8988T (cell line): ENCODE measurements around the gene RSKR.
"Not testable (repeated sequence)": the region's sequence is repeated elsewhere in the genome, so short reads cannot be mapped to it uniquely, and the experiment has no call there.

Source experiments
- DNase-seq: peaks from one replicate; pipeline ENCODE4 v3.0.0; 2011

The RSKR gene, protein sequence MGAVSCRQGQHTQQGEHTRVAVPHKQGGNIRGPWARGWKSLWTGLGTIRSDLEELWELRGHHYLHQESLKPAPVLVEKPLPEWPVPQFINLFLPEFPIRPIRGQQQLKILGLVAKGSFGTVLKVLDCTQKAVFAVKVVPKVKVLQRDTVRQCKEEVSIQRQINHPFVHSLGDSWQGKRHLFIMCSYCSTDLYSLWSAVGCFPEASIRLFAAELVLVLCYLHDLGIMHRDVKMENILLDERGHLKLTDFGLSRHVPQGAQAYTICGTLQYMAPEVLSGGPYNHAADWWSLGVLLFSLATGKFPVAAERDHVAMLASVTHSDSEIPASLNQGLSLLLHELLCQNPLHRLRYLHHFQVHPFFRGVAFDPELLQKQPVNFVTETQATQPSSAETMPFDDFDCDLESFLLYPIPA

DNA sequence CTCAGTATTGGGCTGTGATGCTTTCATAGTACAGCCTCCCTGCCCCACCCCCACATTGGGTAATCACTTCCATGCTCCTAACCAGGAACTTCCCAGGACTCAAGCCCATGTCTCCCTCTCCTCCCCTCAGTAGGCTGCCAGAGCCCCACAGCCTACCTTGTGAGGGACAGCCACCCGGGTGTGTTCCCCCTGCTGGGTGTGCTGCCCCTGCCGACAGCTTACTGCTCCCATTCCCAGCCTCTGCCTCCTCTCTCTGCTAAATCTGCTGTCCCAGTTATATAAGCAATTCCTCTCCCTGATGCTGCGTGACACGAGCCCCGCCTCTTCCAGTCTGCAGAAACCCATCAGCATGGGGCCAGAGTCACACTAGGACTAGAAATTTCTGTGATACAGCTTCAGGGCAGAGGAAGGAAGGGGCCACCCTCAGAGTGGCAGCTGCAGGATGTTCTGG, at the start of gene RSKR:
TSS of gene RSKR (minus strand) at position 255 of the 451 bp plus-strand sequence. CDS start at position 231, 24 bp downstream.
- no peak for DNase-seq

DNA sequence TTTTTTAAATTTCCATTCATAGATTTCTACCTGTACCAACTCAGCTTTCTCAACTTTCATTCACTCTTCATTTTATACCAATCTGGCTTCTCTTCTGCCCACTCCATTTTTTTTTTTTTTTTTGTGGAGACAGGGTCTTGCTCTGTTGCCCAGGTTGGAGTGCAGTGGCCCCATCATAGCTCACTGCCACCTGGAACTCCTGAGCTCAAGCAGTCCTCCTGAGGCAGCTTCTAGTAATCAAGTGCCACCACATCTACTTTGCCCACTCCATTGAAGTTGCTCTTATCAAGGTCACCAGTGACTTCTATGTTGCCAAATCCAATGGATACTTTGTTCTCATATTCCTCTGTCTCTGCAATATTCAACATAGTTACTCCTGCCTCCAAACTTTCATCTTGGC, 49.7 kb upstream of the RSKR start:
- no peak for DNase-seq

DNA sequence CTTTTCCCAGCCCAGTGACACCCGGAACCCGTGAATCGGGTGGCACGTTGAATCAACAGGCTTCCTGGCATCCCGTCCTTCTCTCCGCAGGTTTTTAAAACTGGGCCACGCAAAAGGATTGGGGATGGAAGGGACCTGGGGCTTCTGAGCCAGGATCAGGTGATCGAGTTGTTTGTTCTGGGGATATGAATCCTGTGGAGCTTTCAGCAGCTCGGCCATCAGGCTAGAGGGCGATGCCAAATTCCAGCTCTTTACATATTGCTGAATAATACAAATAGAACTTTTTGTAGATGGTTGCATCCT, 48.5 kb upstream of the RSKR start:
- DNase-seq, result no peak

DNA sequence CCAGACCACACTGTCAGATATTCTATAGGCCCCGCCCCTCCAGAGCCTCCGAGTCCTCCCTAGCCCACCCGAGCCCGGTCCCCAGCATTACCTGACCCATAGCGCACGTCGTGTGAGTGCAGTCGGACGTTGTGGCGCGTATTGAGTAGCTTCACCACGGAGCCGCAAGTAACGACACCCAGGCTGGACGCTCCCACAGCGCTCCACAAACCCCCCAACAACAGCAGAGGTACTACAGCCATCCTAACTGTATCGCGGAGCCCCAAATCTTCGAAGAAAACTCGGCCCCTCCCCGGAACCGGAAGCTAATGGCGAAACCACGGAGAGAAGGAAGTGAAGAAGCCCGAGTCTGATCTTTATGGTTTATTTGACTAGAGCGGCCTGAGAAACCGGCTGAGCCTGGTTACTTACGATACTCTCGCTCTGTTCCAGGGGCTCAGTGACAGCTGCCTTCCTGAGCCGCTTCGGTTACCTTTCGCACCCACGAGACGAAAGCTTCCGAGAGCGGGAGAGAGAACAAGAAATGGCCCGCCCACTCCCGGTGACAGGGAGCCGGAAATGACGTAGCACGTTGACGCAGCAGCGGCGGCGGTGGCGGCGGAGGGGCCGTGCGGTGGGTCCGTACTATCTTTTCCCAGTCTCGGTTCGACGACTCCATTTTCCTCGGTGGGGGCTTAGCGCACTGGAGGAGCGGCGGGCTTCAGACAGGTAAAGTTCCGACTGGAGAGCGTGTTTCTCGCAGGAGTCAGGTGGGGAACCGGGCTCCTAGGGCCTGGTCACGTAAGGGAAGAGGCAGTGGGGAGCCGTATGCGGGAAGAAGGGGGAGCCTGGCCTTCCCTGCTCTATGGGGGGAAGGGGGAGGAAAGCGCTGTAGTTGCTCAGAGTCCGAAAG, 47.9 kb upstream of the RSKR start, which contains the start of the genes SDF2 and SUPT6H:
TSS of gene SDF2 (minus strand) at position 272 of the 892 bp plus-strand sequence. CDS start at position 242, 30 bp downstream.
TSS of gene SUPT6H (plus strand) at position 571 of the 892 bp plus-strand sequence. CDS start 11,197 bp downstream, outside the sequence.
- peak; percentile 95 for DNase-seq

DNA sequence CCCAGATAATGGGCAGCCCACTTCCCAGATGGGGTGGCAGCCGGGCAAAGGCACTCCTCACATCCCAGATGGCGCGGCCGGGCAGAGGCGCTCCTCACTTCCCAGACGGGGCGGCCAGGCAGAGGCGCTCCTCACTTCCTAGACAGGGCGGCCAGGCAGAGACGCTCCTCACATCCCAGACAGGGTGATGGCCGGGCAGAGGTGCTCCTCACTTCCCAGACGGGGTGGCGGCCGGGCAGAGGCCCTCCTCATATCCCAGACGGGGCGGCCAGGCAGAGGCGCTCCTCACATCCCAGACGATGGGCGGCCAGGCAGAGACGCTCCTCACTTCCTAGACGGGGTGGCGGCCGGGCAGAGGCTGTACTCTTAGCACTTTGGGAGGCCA, 45.5 kb upstream of the RSKR start:
- not testable (repeated sequence) for DNase-seq

DNA sequence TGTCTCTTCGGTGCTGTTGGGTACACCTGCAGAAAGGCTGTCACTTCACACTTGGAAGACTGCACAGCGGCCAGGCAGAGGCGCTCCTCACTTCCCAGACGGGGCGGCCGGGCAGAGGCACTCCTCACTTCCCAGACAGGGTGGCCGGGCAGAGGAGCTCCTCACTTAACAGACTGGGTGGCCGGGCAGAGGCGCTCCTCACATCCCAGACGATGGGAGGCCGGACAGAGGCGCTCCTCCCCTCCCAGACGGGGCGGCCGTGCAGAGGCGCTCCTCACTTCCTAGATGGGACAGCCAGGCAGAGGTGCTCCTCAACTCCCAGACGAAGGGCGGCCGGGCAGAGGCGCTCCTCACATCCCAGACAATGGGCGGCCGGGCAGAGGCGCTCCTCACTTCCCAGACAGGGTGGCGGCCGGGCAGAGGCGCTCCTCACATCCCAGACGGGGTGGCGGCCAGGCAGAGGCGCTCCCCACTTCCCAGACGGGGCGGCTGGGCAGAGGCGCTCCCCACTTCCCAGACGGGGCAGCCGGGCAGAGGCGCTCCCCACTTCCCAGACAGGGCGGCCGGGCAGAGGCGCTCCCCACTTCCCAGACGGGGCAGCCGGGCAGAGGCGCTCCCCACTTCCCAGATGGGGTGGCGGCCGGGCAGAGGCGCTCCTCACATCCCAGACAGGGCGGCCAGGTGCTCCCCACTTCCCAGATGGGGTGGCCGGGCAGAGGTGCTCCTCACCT, 44.9 kb upstream of the RSKR start:
- DNase-seq, result not testable (repeated sequence)

DNA sequence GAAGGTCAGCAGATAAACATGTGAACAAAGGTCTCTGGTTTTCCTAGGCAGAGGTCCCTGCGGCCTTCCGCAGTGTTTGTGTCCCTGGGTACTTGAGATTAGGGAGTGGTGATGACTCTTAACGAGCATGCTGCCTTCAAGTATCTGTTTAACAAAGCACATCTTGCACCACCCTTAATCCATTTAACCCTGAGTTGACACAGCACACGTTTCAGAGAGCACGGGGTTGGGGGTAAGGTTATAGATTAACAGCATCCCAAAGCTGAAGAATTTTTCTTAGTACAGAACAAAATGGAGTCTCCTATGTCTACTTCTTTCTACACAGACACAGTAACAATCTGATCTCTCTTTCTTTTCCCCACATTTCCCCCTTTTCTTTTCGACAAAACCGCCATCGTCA, 44.4 kb upstream of the RSKR start:
- DNase-seq, result not testable (repeated sequence)

DNA sequence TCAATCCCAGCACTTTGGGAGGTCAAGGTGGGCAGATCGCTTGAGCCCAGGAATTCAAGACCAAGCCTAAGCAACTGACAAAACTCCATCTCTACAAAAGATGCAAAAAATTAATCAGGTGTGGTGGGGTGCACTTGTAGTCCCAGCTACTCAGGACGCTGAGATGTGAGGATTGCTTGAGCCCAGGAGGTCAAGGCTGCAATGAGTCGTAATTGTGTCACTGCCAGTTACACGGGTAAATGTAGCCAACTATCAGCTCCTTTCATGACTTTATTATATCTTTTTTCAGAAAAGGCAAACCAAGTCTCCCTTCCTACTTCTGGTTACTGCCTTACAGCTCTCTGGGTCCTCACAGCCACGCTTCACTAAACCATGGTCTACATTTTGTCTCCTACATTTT, 43.8 kb upstream of the RSKR start:
- no peak for DNase-seq

DNA sequence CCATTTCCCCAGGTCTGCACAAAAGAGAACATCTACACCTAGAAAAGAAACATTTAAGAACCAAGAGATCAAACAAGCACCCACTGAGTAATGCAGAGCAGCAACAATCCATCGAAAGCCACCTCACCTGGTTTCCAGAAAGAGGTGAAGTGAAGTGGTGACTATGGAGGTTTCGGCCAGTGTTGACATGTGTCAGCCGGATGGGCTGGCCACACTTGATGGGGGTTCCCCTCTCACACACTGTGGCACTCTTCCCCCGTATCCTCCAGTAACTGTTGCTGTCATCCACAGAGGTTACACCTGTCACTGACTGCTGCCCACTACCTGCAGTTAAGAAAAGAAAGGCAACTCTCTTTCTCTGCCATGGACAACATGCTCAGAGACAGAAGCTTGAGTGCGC, 41.2 kb upstream of the RSKR start:
- no peak for DNase-seq

DNA sequence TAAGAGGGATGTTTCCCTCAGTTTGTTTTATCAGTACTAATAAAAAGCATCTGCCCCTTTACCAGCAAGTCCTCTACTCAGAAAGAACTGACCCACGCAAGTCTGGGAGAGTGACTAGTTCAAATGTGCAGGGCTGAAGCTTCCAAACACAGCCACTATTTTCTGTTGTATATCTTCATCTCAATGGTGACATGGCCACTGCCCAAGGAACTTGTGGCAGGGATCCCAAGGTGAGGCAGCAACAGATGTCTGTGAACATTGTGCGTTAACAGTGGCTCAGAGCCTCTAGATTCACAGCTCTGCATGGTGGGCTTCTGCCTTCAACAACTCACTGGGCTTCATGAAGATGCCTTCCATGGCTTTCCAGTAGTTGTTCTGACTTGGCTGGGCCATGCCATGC, 34.7 kb upstream of the RSKR start:
- DNase-seq, result no peak

DNA sequence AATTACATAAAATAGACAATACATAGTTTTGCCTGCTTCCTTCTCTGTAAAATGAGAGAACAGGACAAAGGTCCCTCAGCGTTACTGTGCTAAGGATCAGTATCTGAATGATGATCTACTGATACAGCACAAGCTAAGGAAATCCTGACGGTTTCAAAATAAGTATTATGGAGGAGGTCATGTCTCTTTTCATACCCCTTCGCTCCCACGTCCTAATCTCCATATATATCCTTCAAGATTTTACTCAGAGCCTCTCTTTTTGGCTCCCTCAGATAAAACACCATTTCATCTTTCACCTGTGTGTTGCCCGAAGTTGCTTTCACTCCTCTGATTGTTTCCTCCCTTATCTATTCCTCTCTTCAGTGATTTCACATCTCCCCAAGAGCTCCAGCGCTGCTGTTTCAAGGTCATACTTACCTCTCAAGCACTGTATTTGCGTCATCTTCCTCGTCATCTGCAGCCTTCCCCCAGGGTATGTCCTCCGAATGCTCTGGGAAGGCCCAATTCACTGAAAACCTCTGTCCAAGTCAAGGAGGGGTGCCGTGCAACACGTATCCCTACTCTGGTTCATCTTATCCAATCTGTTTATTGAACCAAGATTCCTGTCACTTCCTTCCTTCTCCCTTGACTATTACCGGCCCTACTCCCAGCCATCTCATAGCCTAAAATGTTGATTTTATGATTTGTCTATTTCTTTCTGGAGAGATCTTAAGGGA, 32.2 kb upstream of the RSKR start:
- DNase-seq, result no peak

DNA sequence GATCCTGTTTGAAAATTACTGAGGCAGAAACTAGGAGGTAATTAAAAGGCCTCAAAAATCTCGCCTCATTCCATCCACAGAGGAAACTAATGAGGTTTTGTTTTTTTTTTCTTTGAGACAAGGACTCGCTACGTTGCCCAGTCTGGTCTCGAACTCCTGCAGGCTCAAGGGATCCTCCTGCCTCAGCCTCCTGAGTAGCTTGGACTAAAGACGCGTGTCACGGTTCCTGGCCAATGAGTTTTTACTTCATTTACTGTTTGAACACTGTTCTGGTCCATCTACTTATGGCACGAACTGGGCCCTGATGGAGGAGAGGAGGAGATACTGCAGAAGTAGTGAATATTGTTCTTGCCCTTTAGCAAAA, 31.6 kb upstream of the RSKR start:
- no peak for DNase-seq

DNA sequence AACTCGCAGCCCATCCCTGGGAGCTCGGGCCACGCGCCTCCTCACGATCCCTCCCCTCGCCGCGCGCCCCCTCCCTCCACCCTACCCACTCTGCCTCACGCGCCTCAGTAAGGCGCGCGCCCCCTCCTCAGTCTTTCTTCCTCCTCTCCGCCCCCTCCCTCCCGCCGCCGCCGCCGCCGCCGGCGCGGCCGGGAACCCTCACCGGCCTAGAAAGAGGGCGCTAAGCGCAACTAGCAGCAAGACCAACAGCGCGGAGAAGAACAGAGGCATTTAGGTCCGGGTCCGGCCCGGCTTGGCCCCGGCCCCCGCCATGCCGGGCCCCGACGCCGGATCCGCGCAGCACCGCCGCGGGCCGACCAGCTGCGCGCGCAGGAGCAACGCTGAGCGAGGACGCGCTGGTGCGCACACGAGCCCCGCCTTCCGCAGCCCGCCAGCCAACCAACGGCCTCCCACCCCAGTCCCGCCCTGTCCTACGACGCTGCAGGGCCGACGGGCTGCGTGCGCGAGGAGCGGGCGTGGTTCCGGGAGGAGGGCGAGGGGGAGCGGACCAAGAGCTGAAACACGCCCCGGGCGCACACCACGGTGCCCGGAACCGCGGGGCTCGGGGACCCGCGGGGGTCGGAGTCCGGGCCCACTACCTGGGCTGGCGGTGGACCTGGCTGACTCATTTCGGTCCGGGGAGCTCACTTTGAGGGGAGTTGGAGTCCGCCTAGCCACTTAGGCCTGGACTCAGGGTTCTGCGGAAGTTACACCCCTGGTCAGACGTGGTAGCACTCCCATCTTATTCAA, 31.0 kb upstream of the RSKR start, which contains the start of gene BLTP2:
TSS of gene BLTP2 (minus strand) at position 372 of the 789 bp plus-strand sequence. CDS start at position 270, 102 bp downstream.
- DNase-seq, result peak; percentile 99

DNA sequence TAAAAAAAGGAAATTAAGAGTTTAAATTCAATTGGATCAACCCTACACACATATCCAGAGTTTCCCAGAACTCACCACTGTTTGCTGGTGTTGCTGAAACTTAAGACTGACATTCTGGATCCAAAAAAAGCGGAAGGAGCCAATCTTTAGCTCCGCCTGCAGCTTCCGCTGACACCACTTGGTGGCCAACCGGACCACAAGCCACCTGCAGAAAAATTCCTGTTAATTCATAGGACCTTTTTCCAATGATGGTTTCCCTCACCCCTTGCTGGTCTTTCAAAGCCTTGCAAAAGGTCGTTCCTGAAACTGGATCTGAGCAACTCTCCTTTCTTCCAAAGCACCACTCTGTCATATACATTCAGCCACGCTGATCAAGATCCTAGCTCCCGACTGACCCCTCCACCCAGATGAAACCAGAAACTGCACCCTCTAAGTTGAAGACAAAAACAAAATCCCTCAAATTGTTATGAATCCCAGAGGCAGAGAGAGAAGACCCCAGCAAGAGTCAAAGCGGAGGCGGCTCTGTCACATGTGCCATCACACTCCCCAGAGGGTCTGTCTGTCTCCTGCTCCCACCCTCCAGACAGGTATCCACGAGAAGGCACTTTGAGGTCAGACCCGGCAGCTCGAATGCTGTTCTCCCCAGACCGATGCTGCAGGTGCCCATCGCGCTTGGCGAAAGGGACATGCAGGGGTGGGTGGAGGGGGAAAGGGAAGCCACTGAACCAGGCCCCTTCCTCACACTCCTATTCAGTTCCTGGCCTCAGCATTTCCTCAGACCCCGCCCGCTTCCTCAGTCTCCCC, 30.2 kb upstream of the RSKR start:
- peak; percentile 66 for DNase-seq

DNA sequence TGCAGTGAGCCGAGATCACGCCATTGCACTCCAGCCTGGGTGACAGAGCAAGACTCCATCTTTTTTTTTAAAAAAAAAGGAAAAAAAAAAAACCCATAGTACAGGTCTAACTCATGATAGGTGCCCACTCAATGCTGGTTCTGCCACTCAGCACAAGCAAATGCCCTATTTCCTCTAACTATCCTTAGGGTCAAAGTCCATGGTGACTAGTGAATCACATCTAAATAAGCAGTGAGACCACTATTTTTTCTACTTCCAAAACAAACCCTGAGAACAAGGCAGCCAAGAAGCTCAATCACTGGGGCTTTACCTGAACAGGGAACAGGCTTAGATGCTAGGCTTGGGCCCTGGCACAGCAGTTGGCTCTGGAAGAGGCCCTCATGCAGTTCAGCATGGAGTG, 27.6 kb upstream of the RSKR start:
- DNase-seq, result no peak

DNA sequence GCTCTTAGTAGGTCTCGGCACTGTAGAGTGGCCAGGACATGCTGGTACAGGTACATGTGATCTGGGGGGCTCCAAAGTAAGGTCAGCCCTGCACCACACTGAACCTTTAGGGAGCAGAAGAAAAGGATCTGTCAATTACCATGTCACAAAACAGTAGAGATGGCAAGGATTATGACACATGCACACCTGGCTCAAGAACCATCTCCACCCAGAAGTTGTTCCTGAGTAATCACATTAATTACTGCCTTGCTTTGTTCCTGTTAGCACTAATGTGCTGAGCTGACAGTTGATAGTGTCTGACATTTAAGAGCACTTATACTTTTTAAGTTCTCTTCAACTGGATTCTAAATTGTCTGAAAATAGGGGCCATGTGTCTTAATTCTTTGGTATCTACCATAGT, 21.5 kb upstream of the RSKR start:
- DNase-seq, result no peak

DNA sequence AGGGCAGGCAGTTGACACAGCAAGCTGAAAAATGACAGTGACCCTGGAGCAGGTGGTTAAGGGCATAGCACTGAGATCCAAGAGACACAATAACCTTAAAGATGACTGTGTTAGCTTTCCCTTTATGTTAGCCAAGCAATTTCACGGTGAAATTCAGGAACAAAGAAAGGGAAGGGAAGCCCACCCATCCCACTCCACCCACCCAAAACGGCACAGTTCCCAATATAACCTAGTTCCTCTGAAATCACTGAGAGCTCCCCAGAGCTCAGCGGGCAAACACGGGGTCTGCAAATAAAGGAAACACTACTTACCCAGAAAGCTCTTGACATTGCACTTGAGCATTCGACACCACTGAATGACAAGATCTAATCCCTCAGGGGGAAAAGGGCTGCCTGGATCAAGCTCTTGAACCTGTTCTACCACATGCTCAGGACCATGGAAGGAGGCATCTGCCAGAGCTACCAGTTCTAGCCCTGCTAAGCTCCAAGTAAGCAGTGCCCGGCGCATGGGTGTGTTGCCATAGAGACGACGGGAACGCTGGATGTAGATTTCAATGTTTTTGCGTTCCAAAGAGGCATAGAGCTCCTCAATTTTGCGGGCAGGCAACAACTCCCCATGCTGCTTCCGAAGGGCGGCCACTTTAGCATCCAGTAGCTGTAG, 20.4 kb upstream of the RSKR start:
- no peak for DNase-seq

DNA sequence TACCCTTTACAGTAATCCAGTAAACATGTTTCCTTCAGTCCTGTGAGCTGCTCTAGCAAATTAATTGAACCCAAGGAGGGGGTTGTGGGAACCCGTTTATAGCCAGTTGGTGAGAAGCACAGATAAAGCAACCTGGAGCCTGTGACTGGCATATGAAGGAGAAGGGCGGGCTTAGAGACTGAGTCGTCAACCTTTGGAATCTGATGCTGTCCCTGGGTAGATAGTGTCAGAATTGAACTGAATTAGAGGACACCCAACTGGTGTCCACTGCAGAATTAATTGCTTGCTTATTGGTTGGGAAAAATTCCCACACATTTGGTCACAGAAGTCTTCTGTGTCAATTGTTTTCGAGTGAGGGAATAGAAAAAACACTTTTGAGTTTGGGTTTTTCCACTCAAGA, 12.8 kb upstream of the RSKR start:
- DNase-seq, result no peak

DNA sequence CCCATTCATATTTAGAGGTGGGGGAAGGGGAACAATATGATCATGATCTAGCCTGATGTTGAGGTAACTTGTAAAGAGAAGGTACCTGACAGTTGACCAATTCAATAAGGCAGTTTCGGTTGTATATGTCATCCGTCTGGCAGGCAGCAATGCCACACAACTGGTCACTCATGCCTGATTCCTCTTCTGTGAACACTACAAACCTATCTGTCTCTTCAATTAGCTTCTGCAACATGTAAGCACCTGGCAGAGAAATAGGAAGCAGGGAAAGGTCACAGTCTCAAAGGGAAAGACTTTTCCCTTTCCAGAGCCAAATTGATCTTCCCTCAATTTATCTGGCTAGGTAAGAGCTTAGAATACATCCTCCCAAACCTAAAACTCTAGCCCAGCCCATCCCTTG, 10.2 kb upstream of the RSKR start:
- DNase-seq, result no peak

DNA sequence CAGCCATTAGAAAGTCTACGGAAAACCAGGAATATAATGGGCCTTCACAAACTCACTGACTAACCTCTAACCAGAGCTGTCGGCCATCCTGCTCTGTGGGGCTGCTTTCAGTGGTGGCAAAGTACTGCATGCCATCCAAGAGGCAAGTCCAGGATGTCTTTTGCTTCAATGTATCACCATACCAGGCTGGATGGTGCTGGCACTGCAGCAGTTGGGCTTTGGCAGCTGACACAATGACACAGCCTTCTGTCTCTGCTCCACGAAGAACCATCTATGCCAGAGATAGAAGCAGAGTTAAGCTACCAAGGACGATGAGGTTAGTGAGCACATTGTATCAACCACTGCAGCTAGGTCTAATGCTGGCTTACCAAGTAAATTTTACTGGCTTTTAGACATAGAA, 9.7 kb upstream of the RSKR start:
- no peak for DNase-seq
